Daoy (cell line): ENCODE data around the gene SARNP. TPM values are rescaled to one million over a fixed set of nuclear protein-coding genes. Genes with fewer than 3 reads are reported as not detected.

Experiments
- DNase-seq: peaks from one replicate; pipeline ENCODE4 v3.0.0-alpha.2; 2015; ENCODE audit warnings: low read depth
- total RNA-seq: library from RNA; depleted of rRNA; stranded (reverse); fragments of >200 nt; shearing (Covaris generic); gene quantifications from 2 replicates; pipeline ENCODE4 v1.2.3, GENCODE V29; 2014

SARNP gene
- total RNA-seq, 1 experiment from 2014 or later = 165 TPM

DNA sequence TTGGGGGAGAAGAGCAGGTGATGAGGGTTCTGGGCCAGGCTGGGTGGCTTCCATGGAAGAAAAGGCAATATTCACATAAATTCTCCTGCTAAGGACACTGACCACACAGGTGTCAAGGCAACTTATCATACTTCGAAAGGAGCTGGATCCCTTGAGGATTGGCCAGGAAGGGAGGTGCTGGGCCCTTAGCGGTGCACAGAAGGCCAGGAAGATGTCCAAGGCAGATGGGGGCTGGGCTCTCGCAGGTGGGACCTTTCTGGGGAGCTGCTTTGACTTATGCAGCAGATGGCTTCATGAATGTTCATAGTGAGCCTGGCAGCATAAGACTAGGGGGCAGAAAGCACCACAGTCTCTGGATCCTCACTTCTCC lies 92.6 kb downstream of the SARNP start:
- DNase-seq = no peak

DNA sequence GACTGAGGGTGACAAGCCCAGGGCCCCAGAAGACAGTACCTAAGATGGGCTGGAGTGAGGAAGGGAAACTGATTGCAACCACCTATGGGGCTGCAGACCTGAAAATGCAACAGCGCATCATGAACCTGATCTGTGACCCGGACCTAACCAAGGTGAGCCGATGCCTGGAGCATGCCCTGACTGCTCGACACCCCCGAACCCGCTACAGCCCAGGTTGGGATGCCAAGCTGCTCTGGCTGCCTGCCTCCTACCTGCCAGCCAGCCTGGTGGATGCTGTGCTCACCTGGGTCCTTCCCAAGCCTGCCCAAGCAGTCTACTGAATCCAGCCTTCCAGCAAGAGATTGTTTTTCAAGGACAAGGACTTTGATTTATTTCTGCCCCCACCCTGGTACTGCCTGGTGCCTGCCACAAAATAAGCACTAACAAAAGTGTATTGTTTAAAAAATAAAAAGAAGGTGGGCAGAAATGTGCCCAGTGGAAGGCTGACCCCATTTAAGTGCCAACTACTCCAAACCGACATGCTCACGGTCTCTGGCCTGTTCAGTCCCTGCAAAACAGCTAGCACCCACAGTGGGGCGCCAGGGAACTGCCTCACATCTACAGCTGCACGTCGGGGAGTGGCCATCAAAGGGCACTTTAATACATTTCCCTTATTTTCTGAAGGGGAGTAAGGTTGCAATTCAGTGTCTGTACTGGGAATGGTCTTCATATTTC lies 93.1 kb downstream of the SARNP start:
- DNase-seq = peak; percentile 68

DNA sequence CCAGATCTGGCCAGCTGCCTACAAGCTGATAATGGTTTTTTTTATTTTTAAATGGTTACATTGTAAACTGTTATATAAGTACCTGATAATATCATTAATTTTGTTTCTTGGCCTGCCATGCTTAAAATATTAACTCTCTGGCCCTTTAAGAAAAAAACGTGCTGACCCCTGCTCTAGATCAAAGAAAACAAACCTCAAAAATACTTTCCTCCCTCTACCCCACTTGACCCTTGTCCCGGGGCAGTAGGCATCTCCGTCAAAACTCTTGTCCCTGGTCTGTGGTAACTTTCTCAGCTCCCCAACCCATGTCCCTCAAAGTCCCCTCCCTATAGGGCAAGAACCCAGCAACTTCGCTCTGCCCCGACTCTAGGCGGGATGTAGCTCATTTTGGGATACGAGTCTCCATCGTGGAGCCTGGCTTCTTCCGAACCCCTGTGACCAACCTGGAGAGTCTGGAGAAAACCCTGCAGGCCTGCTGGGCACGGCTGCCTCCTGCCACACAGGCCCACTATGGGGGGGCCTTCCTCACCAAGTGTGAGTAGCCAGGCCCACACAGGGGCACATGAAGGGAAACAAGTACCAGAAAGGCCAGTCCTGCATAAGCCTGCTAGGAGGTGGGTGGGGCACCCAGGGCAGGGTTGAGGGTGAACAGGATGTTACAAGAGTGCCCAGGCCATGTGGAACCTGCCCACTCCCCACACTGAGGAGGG lies 93.9 kb downstream of the SARNP start:
- DNase-seq = no peak

DNA sequence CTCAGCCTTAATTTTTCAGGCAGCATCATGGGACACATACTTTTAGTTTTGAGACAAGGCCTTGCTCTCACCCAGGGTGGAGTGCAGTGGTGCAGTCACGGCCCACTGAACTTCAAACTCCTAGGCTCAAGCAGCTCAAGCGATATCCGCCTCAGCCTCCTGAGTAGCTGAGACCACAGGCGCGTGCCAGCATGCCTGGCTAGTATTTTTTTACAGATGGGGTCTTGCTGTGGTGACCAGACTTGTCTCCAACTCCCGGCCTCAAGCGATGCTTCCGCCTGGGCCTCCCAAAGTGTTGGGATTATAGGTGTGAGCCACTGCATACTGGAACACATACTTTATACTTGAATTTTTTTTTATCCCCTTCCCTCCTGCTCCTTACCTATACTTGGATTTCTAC lies 94.6 kb downstream of the SARNP start:
- DNase-seq = no peak

DNA sequence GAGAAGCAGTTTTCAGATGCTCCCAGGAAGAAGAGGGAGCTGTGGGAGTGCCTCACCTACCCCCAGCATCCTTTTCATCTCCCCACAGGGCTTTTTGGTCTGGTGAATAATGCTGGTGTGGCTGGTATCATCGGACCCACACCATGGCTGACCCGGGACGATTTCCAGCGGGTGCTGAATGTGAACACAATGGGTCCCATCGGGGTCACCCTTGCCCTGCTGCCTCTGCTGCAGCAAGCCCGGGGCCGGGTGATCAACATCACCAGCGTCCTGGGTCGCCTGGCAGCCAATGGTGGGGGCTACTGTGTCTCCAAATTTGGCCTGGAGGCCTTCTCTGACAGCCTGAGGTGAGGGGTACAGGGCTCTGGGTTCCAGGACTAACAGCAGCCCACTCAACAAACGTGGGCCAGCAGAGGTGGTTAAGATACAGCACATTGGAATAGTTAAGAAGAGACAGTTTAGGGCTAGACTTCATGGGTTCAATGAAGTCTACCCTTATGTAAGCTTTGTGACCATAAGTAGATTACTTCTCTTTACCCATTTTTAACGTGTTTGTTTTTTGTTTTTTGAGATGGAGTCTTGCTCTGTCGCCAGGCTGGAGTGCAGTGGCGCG lies 95.8 kb downstream of the SARNP start:
- DNase-seq = no peak

DNA sequence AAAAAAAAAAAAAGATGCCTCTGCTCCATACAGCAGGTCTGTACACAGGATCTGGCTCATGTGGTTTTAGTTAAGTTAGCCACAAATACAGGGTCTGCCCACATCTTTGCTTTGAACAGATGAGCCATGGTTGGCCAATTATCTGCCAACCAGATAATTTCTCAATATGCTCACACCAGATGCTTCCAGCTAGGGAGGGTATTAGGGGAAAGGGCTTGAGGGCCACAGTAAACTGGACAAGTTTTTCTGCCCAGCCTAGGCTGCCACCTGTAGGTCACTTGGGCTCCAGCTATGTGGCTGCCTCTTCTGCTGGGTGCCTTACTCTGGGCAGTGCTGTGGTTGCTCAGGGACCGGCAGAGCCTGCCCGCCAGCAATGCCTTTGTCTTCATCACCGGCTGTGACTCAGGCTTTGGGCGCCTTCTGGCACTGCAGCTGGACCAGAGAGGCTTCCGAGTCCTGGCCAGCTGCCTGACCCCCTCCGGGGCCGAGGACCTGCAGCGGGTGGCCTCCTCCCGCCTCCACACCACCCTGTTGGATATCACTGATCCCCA lies 96.6 kb downstream of the SARNP start:
- DNase-seq = peak; percentile 93

DNA sequence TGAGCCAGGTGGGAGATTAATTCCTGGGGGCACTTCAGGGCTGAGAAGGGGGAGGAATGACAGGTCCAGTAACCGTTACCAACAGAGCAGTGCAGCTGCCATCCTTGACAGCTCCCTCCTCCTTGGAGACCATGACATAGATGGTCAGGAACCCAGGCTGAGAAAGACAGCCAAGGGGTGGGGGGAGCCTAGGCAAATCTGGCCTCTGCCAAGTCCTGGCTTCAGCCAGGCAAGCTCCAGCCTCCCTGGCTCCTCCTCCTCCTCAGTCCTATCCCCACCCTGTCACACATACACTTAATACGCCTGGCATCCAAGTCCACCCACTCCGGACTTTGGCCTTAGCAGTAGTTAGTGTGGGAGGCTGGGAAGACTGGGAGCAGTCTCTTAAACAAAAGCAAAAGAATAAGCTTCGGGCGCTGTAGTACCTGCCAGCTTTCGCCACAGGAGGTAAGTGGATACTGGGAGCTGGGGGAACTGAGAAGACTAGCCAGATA lies 97.4 kb downstream of the SARNP start, which contains the start of gene RDH5:
Gene RDH5 (plus strand): TSS at position 323 of the 494 bp plus-strand sequence. CDS start 792 bp downstream, outside the sequence.
- DNase-seq = no peak

DNA sequence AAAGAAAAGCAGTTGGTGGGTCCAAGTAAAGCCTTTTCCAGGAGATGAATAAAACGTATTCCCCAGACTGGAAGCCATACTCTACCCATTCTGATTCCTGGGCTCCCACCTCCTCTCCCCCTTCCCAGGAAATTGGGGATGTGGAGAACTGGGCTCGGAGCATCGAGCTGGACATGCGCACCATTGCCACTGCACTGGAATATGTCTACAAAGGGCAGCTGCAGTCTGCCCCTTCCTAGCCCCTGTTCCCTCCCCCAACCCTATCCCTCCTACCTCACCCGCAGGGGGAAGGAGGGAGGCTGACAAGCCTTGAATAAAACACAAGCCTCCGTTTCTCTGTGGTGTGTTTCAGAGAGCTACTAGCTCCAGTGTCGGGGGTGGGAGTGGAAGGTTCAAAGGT lies 98.2 kb downstream of the SARNP start:
- DNase-seq = no peak

DNA sequence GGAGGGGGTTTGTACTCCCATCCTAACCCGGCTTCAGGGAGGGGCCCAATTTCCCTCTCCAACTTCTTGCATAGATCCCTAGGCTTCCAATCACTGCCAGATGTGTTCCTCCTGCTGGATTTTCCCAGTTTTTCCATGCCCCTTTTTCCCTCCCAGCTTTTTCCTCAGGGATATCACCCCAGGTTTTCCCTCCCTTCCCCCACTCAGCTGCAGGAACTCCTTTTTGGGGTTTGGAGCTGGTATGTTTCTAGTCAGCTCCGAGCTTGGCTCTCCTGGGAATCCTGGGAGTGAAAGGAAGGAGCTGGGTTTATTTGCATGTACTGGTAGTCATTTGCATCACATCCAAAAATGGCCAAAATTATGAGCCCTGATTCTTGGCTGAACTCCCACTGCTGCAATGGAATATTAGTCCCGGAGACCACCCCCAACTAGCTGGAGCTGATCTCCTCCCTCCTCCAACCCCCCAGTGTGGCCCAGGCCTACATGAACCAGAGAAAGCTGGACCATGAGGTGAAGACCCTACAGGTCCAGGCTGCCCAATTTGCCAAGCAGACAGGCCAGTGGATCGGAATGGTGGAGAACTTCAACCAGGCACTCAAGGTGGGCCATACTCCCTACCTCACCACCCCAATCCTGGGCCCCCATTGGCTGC lies 98.8 kb downstream of the SARNP start:
- no peak for DNase-seq

DNA sequence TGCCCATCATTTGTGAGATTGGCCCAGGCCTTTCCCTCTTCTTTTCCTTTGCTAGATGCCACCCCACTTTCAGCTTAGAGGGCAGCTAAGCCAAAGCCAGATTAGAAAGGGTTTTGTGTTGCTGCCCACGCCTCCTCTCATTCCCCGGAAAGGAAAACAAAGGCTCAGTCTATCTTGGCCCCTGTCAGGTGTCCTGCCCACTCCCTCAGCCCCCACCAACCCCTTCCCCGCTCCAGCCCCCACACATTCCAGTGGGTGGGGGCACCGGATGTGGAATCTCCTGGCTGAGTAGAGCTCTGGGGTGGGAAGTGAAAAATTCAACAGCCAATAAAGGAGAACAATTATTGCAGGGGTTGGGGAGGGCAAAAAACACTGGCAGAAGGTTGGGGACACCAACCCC lies 99.5 kb downstream of the SARNP start:
- peak; percentile 66 for DNase-seq

DNA sequence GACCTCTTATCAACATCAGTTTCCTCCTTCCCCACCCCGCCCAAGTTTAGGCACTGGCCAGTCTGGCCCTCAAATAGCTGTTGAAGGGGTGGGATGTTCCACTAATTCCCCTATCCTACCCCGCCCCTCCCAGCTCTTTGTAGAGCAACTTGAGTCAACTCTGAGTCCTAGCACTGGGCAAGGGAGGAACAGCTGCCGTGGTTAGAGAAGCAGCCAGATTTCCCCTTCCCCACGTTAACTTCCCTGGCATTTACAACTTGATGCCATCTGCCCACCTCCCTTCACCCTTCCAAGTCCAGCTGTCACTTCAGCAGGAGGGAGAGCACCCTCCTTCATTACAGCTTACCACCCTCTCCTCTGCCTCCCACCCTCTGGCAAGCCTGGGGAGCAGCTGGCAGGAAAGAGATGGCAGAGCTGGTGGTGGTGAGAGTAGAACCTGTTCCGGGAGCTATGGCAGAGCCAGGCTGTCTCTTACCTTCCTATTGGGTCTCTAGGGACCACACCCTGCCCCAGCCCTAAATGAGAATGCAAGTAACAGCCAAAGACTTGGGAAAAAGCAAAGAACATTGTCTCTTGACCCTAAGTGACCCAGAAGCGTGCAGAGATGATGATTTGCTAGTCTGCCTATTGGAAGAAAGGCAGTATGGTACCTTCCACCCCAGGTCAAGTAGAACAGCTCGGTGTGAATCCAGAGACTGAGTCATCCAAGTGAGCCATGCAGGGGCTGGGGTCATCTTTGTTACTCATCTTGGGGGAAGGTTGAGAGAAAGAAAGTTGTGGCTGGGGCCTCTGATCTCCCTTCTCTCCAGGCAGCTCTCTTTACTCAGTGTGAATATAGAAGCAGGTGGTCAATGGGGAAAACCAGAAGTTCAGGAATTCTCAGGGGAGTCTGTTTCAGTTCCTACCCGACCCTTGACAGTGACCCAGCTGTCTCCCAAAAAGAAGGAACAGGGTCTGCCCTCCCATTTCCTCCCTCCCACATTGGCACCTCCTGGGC lies 100.2 kb downstream of the SARNP start:
- peak; percentile 84 for DNase-seq

DNA sequence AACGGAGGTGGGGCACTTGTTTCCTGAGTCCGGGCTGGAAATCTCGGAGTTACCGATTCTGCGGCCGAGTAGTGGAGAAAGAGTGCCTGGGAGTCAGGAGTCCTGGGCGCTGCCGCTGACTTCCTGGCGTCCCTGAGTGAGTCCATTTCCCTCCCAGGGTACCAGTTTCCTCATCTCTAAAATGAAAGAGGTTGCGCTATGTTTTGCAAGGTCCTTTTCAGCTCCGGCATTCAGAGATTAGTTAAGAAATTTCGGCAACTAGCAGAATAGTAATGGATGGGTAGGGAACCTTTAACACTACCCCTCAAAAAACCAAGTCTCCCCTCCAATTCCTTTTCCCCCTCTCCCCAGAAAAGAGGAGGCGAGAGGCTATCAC lies 101.0 kb downstream of the SARNP start:
- DNase-seq = no peak

DNA sequence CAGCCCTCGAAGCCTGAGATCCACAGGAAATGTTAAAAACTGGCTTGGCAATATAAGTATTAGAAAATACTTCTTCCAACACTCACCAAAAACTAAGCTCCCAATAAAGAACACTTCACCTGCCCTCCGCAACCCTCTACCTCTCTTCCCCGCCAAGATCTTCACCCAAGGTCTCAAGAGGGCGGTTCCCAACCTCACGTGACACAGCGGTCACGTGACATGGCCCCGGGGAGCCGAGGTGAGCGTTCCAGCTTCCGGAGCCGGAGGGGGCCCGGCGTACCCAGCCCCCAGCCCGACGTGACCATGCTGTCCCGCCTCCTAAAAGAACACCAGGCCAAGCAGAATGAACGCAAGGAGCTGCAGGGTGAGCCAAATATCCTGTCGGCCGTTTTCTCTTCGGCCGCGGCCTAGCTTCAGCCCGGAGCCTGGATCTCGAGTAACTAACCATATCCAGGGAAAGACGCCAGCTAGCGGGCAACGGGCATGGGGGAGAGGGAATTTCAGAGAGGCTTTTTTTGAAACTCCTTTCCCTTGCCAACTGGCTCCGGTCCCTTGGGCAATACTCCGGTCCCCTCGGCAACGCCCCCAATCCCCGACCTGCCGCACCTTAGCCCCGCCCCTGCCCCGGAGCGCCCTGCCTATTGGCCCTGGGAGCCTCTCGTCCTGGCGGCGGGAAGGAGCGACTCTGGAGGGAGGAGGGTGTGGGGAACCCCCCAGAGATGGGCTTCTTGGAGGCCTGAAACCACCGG lies 101.5 kb downstream of the SARNP start, which contains the start of gene BLOC1S1:
Gene BLOC1S1 (plus strand): TSS at position 214 of the 749 bp plus-strand sequence. CDS start 6 bp downstream, at position 220.
- DNase-seq = peak; percentile 96

DNA sequence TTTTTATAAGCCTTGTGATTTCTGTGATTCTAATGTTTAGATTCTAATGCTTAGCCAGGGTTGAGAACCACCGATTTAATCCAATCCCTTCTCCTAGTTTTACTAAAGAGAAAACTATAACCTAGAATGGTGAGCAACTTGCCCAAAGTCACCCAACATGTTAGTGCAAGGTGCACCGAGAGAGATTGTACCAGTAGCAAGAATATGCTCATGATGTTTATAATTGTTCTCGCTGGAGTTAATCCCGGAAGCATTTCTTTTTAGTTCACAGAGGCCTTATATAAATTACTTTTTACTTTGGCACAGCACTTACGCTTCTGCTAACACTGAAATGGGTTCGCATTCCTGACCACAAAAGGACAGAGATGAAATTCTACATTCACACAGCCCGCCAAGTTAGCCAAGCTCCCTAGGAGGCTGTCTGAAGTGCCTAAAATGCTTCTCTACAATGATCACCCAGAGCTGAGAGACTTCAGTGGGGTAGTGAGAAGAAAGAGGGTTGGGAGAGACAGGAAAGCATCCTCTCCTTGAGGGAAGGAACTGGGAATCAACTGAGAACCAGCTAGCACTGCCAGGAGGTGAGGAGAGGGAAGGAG lies 102.3 kb downstream of the SARNP start:
- DNase-seq = no peak

DNA sequence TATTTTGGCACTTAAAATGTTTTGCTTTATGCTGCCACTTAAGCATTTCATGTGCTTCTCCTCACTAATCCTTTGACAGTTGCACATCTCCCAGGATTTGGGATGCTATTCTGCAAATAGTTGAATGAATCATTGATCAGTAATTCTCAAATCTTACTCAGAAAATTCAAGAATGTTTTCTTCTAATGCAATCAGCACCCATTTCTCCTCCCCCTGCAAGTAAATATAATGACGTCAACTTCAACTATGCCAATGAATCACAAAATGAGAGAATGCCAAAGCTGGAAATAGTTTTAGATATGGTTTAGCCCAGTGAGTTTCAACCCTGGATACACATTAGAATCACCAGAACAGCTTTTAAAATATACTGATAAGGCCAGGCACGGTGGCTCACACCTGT lies 103.8 kb downstream of the SARNP start:
- DNase-seq = no peak

DNA sequence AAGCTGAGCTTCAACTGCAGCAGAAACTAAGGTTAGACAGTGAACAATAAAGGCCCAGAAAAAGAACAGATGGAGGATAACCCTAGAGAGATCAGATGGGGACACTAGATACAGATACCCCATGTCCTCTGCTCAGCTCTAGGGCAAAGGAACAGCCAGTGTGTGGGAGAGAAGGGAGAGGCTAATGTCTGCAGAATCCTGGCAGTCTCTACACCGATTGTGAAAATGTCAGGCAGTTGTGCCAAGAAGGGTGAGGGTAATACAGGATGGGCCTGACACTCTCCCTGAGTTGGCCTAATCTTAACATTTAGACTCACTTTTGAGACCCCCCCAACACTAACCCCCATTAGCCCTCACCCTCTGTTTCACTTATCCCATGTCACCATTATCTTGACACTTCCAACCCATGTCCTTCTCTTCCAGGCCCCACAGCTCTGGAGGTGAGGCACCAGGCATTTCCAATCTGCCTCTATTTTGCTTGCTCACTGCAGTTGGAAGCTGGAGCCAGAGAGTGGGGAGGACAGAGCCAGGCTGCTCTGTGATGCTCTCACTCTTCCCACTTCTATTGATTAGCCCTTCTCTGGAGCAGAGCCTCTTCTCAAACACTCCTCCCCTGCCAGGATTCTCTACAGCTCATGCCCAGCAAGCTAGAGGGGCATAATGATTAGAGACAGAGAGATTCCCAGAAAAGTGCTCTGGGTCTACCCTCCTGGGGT lies 104.7 kb downstream of the SARNP start:
- DNase-seq = no peak

DNA sequence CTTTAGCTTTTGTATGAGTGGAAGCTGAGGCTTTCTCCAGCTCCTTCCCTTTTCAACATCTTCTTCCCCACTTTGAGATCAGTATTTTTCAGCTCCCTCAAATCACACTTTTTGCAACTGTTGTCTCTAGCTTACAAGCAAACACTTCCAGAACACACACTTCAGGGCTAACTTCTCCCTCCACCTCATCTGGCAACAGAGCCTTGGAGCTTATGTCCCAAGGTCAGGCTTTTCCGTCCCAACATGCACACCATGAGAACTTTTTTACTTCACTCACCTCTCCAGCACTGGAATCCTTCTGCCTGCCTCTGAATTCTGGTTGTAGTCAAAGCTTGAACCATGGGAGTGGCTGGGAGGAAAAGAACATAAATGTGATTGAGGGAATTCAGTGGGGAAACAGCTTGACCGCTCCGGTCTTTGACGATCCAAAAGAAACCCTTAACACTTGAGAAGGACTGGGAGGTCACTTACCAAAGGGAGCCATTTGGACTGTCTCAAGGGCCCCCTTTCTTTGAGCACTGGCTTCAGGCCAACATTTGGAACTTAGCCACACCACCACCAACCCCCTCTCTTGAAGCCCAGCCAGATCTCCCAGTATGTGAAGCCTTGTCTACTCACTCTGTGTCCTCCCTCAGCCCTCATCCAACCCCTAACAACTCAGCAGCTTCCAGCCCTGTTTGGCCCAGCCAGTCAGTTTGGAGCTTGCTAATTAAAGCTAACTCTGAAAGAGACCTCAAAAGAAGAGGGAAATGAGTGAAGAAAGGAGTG lies 105.6 kb downstream of the SARNP start:
- DNase-seq = no peak

DNA sequence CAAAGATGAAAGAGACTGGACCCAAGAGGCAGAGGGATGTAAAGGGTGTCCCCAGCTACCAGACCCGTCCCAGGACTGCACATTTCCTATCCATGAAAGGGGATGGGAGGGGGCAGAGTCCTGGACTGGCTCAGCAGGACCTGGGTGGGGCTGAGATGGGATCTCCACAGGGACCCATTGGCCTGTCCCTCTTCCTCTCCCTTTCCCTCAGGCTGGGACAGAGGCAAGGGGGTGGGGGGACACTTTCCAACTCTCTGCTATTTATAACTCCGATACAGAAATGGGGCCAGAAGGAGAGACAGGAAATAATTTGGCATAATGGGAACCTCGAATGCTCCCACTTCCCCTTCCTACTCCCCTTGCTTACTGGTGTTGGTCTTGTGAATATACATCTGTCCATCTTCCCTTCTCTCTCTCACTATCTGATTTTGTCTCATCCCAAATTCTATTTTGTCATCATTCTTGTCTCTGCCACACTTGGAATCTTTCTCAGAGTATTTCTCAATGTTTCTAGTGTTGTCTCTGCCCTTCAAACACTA lies 108.8 kb downstream of the SARNP start:
- DNase-seq = no peak
